Esophagus muscularis mucosa (tissue), 4 donors: ENCODE measurements around the gene NECTIN1. TPM values are rescaled to one million over a fixed set of nuclear protein-coding genes. Genes with fewer than 3 reads are reported as not detected.

Experiments
- DNase-seq: peaks from one replicate; pipeline ENCODE4 v3.0.0-alpha.2; 2017; ENCODE audit errors: extremely low spot score
- H3K27ac ChIP-seq, 4 donors: fragments of 200-600 bp; sonication (generic); replicated peaks in 1 of 4; 1 replicate in 3 of 4; 2 replicates in 1 of 4; pipeline ENCODE4 v1.5.1; 2016 to 2019; ENCODE audit warnings: mild to moderate bottlenecking in 1 of 4
- H3K27me3 ChIP-seq, 4 donors: fragments of 200-600 bp; sonication (generic); one replicate each; pipeline versions ENCODE4 v1.5.1 to v1.6.0; 2016 to 2019
- H3K36me3 ChIP-seq, 4 donors: fragments of 200-600 bp; sonication (generic); one replicate each; pipeline ENCODE4 v1.5.1; 2016 to 2019
- H3K4me1 ChIP-seq, 4 donors: fragments of 200-600 bp; sonication (generic); one replicate each; pipeline ENCODE4 v1.5.1; 2016 to 2019
- H3K4me3 ChIP-seq, 4 donors: fragments of 200-600 bp; sonication (generic); 1 replicate in 2 of 4; 2 replicates in 2 of 4; pipeline ENCODE4 v1.5.1; 2016 to 2019; ENCODE audit warnings: mild to moderate bottlenecking in 4 of 4, moderate library complexity in 1 of 4
- H3K9me3 ChIP-seq, 4 donors: fragments of 200-600 bp; sonication (generic); 1 replicate in 3 of 4; 2 replicates in 1 of 4; pipeline ENCODE4 v1.5.1; 2016 to 2019
- CTCF ChIP-seq, 3 experiments: fragments of 200-600 bp in 2 of 3; fragments of 450-650 bp in 1 of 3; sonication (generic) in 2 of 3; IDR thresholded peaks; one replicate each; pipeline ENCODE4 v1.5.1; 2017 to 2019; ENCODE audit warnings: antibody characterized with exemption in 3 of 3, mild to moderate bottlenecking in 2 of 3, moderate library complexity in 1 of 3
- EP300 ChIP-seq: sonication (generic); formaldehyde crosslinking; IDR thresholded peaks from one replicate; pipeline ENCODE4 v1.6.1; 2017; ENCODE audit warnings: antibody characterized with exemption
- POLR2A ChIP-seq: fragments of 450-650 bp; IDR thresholded peaks from one replicate; pipeline ENCODE4 v1.6.1; 2017; ENCODE audit warnings: antibody characterized with exemption, moderate library complexity, mild to moderate bottlenecking, low read depth
- POLR2AphosphoS5 ChIP-seq, 2 donors: sonication (generic); formaldehyde crosslinking; IDR thresholded peaks; one replicate each; pipeline ENCODE4 v1.6.1; 2017; ENCODE audit warnings: antibody characterized with exemption in 2 of 2
- WGBS: methylation state at CpG from one replicate; pipeline ENCODE4 v1.1.5; 2018; 5-methylcytosine and 5-hydroxymethylcytosine counted together
- intact Hi-C: fragments of 100-400 bp; cut with DNase I; formaldehyde crosslinking; loops from one replicate; pipeline ENCODE4 v1.15.1; 2023
- total RNA-seq, 4 donors: library from RNA; depleted of rRNA; stranded (reverse); fragments of >200 nt; gene quantifications; one replicate each; pipeline versions ENCODE4 v1.1.0 to v1.2.1, GENCODE V29; 2016

The NECTIN1 gene
- total RNA-seq, 4 donors from 2014 or later: 1.7 to 4.0 (median 2.5) TPM

GRCh38 chr11:119678351-119678750 lies 50.6 kb downstream of the NECTIN1 start:
- H3K27ac ChIP-seq: no peak overlapping the region
- H3K4me1 ChIP-seq: peaks cover 7 to 11% (median 9%) of the 10 kb centered on the region in 4 donors
- H3K36me3 ChIP-seq: peaks cover 0 to 41% (median 23%) of the 10 kb centered on the region in 4 donors
- TF ChIP-seq EP300 (no peak), POLR2AphosphoS5 (IDR thresholded peaks at IDR 0.05) (no peak), CTCF (IDR thresholded peaks at IDR 0.05) (no peak), POLR2A (no peak)
- 92% methylated on average over 6 of the region's 21 CpGs for WGBS
- H3K9me3 ChIP-seq: no peaks in the 10 kb centered on the region
- intact Hi-C loops: no loop called here
- no peak overlapping the region for H3K4me3 ChIP-seq
- no peak for DNase-seq
- H3K27me3 ChIP-seq: no peaks in the 10 kb centered on the region

- no peak overlapping the region for H3K4me3 ChIP-seq
- intact Hi-C loops: no loop called here
- peaks cover 7 to 13% (median 10%) of the 10 kb centered on the region in 4 donors for H3K4me1 ChIP-seq
- DNase-seq: no peak
- no peaks in the 10 kb centered on the region for H3K9me3 ChIP-seq
- H3K27ac ChIP-seq: no peak overlapping the region
- H3K36me3 ChIP-seq: peaks cover 0 to 41% (median 25%) of the 10 kb centered on the region in 4 donors
- no peaks in the 10 kb centered on the region for H3K27me3 ChIP-seq
- WGBS: 93% methylated on average over 8 of the region's 9 CpGs
- no peak for TF ChIP-seq CTCF (IDR thresholded peaks at IDR 0.05)
- no peak for TF ChIP-seq POLR2AphosphoS5 (IDR thresholded peaks at IDR 0.05)
- TF ChIP-seq EP300: no peak
- TF ChIP-seq POLR2A: no peak
Observed at GRCh38 chr11:119677840-119678239, 51.2 kb downstream of the NECTIN1 start.

- DNase-seq: no peak
- WGBS: 86% methylated on average over 10 of the region's 10 CpGs
- Histone ChIP-seq H3K27me3 (no peaks in the 10 kb centered on the region), H3K36me3 (peaks cover 0 to 41% (median 25%) of the 10 kb centered on the region in 4 donors), H3K4me3 (no peak overlapping the region), H3K4me1 (peaks cover 16 to 25% (median 22%) of the 10 kb centered on the region in 4 donors), H3K27ac (no peak overlapping the region), H3K9me3 (no peaks in the 10 kb centered on the region)
- intact Hi-C loops: no loop called here
- TF ChIP-seq CTCF (IDR thresholded peaks at IDR 0.05): no peak
- TF ChIP-seq POLR2AphosphoS5 (IDR thresholded peaks at IDR 0.05): no peak
- no peak for TF ChIP-seq POLR2A
Observed at GRCh38 chr11:119676461-119677020, 52.5 kb downstream of the NECTIN1 start.

GRCh38 chr11:119673759-119674336 lies 55.2 kb downstream of the NECTIN1 start:
- DNase-seq: no peak
- Histone ChIP-seq H3K9me3 (no peaks in the 10 kb centered on the region), H3K4me3 (no peak overlapping the region), H3K4me1 (peaks cover 17 to 25% (median 22%) of the 10 kb centered on the region in 4 donors), H3K36me3 (peaks cover 0 to 41% (median 25%) of the 10 kb centered on the region in 4 donors), H3K27me3 (no peaks in the 10 kb centered on the region), H3K27ac (no peak overlapping the region)
- intact Hi-C loops: no loop called here
- 71% methylated on average over 15 of the region's 15 CpGs for WGBS
- TF ChIP-seq POLR2A (no peak), POLR2AphosphoS5 (IDR thresholded peaks at IDR 0.05) (no peak), EP300 (no peak), CTCF (IDR thresholded peaks at IDR 0.05) (no peak)
